ENCODE results near the gene GAS6.

DNA sequence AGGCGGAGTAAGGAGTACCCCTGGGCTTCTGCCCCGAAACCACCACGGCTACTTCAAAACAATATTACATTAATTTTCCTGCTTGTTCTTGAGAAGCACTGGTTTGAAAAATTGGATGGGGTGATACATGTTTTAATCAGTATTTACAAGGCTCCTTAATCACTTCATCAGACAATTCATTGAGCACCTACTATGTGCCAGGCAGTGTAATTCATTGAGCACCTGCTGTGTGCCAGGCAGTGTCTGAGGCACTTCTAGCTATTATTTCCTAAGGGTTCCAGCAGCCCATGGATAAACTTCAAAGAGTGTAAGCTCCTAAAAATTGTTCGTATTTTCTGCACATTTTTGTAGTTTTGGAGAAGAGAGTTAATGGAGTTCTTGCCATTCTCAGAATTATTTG, 1.6 kb upstream of the GAS6 start:
- TF ChIP-seq, protein P1, sequence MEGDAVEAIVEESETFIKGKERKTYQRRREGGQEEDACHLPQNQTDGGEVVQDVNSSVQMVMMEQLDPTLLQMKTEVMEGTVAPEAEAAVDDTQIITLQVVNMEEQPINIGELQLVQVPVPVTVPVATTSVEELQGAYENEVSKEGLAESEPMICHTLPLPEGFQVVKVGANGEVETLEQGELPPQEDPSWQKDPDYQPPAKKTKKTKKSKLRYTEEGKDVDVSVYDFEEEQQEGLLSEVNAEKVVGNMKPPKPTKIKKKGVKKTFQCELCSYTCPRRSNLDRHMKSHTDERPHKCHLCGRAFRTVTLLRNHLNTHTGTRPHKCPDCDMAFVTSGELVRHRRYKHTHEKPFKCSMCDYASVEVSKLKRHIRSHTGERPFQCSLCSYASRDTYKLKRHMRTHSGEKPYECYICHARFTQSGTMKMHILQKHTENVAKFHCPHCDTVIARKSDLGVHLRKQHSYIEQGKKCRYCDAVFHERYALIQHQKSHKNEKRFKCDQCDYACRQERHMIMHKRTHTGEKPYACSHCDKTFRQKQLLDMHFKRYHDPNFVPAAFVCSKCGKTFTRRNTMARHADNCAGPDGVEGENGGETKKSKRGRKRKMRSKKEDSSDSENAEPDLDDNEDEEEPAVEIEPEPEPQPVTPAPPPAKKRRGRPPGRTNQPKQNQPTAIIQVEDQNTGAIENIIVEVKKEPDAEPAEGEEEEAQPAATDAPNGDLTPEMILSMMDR (IDR thresholded peaks at IDR 0.05) = no peak
- no peak for TF ChIP-seq POLR2A (IDR thresholded peaks at IDR 0.05)

Data from transverse colon (tissue), 3 donors.